Stimulated activated CD4-positive, alpha-beta T cell treated with anti-CD3 and anti-CD28 coated beads, Interleukin-15, amount 100 ng/mL, for 1 hour (primary cell): ENCODE measurements around the gene PLXNC1.

Source experiments
- DNase-seq, 2 donors: peaks; one replicate each; pipeline ENCODE4 v3.0.0-alpha.2; 2020; ENCODE audit warnings: low read depth in 1 of 2, low spot score in 1 of 2

The PLXNC1 gene

DNA sequence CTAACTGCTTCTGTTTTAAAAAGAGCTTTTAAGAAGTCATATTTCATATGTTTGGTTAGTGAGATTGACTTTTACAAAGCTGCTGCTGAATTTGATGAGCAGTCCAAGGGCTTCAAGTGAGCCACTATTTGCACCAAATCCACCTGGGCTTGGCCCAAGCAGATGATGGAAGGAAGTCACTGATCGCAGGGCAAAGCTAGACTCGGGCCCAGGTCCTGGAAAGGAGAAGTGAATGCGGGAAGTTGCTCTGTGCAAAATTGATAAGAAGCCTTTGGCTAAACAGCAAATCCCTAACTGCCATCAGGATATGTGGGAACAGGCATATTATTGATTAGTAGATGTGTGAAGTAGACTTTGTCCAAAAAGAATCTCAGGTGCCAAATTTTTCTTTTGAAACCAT, 30.5 kb downstream of the PLXNC1 start:
- no peak for DNase-seq

DNA sequence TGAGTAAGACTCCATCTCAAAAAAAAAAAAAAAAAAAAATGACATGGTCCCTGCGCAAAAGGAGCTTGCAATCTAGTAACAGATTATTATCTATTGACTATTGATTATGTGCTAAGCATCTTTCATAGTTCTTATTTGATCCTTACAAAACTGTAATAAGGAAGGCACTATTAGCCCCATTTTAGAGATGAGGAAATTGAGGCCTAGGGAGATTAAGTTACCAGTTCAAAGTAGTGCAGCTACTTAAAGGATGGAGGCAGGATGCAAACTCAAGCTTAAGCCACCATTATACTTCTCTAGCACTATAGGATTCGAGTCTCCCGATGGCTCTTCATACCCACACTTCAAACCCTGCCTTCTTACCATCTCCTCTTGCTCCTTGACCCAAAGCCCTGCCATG, 31.3 kb downstream of the PLXNC1 start:
- no peak for DNase-seq

DNA sequence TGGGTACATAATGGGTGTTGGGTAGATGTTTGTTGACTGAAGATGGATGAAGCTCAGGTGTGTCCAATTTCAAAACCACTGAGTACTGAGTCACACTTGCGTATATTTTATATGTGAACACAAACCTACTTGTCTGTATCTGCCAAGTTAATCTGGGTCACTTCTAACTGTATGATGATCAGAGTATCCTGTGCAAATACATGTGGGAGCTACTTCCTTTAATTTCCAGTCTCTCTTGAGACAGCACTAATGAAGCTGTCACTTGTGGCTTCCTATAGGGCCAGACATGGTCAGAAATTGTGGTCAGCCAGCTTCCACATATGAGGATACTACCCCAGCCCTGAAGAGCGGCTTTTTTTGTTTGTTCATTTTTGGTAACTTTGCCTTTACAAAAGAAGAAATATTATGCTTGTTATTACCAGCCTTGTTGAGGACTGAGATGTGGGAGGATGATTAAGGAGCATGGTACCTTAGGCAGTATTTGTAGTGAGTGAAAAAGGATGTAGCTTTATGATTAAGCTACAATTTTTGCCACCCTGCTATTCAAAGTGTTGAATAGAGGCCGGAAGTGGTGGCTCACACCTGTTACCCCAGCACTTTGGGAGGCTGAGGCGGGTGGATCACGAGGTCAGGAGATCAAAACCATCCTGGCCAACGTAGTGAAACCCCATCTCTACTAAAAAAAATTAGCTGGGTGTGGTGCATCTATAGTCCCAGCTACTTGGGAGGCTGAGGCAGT, 32.4 kb downstream of the PLXNC1 start:
- no peak for DNase-seq

DNA sequence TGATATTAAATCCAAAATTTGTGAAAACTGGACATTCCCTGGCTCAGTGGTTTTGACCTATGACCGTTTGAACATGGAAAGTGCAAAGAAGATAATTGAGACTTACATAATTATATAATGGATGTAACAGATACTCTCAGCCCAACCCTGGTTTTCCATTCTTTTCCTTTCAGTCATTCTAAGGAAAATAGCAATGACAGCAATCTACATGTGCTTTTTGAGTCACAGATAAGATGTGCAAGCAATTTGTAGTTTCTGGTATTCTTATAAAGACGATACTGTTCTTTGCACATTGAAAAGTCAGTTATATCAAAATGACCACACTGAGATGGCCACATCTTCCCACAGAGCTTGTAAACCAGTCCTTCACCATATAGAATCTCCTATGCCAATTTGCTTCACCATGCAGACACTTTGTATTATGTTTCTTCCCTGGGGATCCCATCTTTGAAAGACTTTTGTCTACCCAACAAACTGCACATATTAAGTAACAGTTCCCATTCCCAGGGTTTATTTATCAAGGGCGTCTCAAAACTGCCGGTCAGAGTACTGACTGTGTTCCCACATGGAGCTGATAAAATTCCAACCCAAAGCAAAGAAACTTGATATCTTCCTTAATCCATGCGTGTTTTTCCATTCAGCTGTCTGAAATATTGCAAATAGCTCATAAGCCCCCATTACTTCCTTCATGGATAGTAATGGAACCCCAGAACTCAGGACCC, 34.8 kb downstream of the PLXNC1 start:
- no peak for DNase-seq

DNA sequence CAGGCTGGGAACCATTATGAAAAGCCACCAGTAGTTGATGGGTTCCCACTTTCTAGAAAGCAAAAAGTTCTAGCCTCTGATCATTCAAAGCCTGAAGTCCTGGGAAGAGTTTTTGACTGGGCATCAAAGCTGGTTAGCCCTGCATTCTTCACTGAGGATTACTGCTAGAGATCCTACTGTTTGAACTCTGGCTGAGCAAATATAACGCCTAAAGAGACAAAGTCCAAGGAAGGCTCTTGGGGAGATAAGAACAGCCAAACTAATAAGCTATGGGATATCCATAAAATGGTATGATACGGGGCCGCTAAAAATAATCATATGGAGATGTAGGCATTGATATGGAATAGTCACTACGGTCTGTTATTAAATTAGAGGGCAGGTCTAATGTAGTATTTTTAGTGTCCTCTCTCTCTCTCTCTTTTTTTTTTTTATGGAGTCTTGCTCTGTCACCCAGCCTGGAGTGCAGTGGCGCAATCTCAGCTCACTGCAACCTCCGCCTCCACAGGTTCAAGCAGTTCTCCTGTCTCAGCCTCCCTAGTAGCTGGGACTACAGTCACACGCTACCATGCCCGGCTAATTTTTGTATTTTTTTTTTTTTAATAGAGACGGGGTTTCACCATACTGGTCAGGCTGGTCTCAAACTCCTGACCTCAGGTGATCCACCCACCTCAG, 35.5 kb downstream of the PLXNC1 start:
- DNase-seq = no peak

DNA sequence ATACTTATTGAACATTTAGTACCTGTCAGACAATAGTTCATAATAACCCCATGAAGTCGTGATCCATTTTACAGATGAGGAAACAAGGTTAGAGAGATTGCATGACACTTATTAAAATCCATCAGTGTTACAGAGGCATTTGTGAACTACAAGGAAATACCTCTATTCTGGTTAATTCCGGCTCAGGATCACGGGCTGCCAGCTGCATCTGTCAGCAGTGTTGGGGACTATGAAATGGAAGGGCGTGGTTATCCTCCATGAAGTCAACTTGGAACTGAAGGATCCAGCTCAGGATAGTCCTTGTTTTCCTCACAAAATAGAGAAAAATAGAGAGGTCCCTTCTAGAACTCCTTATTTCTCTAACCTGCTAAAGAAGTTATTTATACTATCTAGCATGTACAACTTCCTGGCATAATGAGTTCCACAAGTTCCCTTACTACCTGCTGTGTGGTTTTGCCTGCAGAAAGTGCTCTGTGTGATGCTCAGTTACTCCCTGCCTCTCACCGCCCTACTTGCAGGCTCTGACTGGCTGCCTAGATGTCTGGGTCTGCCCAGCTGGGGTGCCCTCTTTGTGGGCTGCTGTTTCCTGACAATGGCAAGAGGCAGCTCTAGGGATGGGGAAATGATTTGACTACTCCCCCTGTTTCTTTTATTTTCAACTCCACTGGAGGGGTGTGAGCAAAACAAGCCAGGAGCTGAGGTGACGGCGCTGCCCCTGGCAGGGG, 36.8 kb downstream of the PLXNC1 start:
- no peak for DNase-seq

DNA sequence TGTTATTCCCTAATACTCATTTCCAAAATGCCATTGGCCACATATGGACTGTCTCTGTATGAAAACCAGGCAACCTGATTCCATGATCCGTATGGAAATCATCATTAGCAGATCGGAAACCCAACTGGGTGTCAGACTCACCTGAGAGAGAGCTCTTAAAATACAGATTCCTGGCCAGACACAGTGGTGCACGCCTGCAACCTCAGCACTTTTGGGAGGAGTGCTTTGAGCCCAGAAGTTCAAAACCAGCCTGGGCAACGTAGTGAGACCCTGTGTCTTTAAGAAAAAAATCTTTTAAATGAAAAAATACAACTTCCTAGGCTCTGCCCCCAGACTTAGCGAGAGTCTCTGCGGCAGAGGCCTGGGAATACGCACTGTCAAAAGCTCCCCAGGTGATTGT, 37.4 kb downstream of the PLXNC1 start:
- DNase-seq = no peak

DNA sequence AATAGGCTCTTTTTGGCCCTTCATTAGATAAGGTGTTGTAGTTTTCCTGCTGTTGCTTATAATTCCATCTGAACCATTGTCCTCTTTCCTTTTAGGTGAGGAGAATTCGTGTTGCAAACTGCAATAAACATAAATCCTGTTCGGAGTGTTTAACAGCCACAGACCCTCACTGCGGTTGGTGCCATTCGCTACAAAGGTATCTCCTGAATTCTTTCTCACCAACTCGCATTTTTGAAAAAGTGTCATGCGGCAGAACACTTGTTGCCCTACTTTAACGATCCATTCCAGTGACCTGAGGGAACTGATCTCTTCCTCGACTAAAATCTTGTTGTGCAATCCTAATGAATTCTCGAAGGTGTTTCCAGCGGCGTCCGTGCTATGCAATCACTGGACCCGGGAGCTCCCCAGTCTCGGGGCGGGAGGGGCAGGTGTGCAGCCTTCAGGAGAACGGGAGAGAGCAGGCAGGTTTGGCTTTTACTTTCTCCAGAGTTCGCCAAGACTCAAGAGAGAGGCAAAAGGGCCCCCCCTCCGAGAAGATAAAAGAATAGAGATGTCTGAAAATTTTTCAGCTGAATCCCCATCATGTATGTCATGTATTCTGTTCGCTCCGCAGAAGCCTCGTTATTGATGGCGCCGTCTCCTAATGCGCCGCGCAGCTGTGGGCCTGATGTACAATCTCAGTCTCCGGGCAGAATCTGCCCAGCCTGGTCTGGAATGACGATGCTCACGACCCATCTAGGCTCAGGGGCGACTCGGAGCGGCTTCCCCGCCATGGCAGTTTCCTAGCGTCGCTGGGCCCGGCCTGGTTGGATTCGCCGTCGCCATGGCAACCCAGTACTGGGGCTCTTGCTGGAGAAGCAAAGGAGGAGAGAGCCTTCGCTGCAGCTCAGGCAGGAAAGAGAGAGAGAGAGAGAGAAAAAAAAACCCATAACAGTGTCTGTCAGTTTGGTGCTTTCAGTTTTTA, 38.2 kb downstream of the PLXNC1 start:
- no peak for DNase-seq

DNA sequence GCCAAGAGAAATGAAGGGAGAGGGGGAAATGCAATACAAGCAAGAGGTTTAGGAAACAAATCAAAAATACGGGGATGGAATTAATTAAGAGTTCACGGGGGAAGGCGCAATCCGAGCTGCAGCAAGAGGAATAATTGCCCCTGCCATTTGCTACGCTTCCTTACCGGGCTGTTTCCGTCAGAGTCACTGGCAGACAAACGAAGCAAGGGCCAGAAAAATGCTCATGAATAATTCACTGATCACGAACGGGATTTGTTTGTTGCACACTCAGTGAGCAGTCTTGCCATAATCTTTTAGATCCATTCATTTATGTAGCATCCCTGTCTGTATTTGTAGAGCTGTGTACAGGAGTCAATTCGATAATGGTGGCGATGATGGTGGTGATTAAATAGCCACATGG, 39.0 kb downstream of the PLXNC1 start:
- no peak for DNase-seq

DNA sequence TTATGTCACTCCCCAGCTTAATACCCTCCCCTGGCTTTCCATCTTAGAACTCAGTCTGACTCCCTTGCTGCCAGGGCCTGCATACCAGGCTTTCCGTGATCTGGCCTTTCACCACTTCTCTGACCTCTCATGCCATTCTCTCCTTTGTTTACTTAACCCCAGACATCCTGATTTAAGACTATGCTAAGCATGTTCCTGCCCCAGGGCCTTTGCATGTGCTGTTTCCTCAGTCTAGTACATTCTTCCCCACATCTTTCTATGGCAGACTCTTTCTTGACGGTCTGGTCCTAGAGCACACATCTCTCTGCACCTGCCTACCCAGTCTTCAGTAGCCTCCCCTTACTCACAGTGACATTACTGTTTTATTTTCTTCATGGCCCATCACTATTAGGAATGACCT, 42.2 kb downstream of the PLXNC1 start:
- no peak for DNase-seq

DNA sequence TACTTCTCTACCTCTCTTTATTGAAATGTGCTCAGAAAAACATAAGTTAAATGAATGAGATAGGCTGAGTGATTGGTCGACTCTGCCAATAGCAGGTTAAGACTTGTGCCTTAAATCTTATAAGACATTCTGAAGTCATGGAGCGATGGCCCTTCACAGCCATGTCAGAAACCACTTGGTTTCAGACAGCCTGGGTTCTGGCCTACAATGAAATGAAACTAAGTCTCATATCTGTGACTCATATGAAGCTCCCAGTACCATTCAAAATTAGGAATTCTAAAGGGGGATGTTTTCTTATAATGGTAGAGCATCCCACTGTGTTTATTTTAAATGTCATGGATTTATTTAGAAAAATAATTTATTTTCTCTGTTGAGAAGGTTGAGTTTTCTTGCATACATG, 42.6 kb downstream of the PLXNC1 start:
- DNase-seq = no peak

DNA sequence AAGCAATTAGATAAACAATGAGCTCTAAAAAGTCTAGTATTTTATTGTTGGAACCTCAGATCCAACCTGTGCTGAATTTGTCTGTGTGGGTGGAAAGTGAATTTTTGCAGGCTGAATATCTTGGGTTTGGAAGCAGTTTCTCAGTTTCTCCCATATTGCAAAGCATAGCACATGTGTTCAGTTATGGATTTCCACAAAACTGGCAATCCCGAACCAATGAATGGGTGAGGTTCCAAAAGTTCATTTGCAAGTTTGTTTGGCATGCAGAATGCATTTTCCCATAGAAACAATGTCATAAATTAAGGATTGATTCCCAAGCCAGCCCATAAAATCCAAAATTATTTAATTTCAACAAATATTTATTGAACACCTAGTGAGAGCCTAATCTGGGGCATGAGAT, 43.4 kb downstream of the PLXNC1 start:
- DNase-seq = no peak

DNA sequence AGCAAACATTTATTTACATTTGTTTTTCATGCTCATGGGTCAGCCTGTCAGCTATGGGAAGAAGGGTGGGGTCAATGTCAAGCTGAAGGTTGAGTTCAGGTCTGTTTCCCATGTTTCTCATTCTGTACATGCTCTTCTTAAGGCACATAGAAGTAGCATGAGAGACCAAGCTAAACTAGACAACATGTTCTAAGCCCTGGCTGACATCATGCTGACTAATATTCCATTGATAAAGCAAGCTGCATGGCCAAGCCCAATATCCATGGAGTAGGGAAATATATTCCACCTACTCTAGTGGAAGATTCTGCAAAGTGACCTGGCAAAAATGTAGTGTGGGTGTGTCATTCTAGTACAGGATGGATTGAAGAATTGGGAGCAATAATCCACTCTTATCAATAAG, 44.1 kb downstream of the PLXNC1 start:
- DNase-seq = no peak

DNA sequence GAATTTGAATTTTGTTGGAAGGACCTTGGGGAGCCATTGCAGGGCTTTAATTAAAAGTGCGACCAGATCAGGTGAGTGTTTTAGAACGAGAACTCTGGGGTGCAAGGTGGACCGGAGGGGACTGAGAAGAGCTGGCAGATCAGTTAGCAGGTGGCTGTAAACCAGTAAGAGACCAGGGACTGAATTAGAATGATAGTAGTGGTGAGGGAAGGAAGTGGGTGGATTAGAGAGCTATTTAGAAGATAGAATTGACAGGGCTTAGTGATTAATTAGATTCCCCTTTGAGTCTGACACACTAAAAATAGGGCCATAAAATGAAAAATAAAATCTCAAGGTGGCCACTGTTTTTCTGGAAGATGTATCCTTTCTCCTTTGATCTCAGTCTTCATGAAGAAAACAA, 44.8 kb downstream of the PLXNC1 start:
- DNase-seq = no peak

DNA sequence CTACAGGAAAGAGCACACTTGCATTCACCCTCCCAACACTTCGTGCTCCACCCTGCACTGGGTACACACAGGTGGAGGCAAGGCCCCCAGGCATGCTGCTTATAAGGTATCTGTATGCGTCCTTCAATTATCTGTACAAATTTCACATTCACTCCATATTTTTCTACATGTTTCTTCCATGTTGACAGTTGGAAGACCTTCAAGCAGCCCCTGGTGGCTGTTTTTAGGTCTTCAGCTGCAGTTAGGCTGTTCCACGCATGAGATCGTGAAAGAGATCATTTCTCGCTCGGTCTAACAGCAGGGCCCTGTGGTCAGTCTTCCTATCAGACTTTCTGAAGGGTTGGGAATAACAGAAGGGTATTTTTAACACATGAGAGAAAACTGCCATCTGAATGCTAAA, 47.1 kb downstream of the PLXNC1 start:
- no peak for DNase-seq

DNA sequence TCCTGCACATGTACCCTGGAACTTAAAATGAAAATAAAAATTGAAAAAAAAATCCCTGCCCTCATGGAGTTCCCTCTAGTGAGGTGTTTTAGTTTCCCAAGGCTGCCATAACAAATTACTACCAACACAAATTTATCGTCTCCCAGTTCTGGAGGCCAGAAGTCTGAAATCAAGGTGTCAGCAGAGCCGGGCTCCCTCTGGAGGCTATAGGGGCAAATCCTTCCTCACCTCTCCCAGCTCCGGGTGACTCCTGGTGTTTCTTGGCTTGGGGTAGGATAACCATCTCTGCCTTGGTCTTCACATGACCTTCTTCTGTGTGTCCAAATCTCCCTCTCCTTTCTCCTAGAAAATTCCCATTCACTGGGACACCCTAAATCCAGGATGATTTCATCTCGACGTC, 50.1 kb downstream of the PLXNC1 start:
- no peak for DNase-seq

DNA sequence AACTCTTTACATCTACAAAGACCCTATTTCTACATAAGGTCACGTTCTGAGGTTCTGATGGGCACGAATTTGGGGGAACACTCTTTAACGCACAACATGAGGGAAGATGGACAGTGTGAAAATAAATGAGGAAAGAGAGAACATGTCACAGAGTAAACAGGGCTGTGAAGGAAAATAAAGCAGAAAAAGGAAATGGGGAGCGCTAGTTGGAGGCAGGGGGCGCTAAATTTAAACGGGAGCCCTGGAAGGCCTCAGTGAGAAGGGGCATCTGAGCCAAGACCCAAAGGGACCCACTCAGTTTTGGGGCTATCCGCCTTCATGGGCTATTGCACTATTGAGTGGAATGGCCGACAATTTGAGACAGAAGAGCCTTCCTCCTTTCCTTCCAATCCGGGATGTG, 50.5 kb downstream of the PLXNC1 start:
- no peak for DNase-seq

DNA sequence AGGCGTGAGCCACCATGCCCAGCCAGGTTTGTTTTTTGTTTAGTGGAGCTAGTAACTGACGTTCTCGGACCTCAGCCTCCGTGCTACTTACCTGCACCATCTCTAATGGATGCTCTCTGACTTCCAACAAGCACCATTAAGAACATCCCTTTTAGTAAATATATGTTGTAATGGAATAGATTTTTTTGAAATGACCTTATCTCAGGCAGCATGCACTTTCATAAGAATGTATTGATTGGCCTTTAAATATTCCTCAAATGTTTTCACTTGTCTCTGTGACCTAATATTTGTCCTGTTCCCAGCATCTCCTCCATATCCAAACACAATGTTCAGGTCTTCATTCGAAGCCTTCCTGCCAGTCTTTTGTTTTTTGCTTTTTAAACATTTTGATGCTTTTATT, 51.7 kb downstream of the PLXNC1 start:
- DNase-seq = no peak

DNA sequence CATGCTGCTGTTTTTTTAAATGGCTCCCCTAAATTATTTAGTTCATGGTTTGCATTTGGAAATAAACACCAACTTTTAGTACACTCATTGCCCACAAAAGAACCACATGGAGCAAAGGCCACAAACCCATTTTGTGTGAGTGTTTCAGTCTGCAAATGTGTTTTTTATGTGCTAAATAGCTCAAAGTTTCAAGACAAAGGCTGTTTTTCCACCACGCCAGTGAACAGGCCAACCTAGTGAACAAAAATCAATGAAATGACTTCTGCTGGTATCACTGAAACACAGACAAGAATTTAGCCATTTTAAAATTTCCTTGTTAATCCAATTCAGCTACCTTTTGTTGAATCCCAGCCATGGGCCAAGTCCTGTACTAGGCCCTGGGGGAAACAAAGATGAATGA, 52.3 kb downstream of the PLXNC1 start:
- no peak for DNase-seq
